CD4-positive, alpha-beta T cell treated with Interferon gamma for 1 hour (primary cell): ENCODE measurements around the gene AUTS2.

Experiments used
- DNase-seq: peaks from one replicate; pipeline ENCODE4 v3.0.0-alpha.2; 2020

AUTS2 gene

DNA sequence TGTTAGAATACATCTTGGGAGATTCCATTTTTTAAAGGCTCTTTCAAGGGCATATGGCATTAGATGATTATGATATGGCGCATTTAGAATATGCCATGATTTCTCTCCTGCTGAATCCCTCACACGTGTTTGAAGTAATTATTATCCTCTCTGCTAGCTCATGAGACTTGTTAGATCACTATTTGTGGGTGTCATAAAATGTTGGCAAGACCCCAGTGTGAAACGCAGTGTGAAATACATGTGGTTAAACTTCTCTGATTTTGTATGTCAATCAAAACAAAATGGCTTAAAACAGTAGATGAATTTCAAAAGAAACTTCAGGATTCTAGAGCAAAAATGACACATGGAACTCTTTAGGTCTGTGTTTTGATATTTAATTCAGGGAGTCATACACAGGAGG is 560.8 kb downstream of the AUTS2 start:
- DNase-seq: no peak

DNA sequence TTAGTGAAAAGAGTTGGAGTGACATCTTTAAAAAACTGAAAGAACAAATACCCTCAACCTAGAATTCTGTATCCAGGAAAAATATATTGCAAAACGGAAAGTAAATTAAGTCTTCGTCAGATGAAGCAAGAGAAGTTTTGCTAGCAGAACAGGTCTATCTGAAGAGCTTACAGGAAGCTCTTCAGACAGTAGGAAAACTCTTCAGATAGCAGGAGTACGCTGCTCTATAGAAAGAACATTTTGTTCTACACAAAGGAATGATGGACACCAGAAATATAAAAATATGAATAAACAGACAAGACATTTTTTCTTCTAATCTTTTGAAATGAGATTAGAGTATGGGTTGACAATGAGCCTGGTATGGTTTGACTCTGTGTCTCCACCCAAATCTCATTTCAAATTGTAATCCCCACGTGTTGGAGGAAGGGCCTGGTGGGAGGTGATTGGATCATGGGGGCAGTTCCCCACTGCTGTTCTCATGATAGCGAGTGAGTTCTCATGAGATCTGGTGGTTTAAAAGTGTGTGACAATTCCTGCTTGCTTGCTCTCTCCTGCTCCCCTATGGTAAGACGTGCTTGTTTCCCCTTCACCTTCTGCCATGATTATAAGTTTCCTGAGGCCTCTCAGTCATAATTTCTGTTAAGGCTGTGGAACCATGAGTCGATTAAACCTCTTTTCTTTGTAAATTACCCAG is 567.3 kb downstream of the AUTS2 start:
- no peak for DNase-seq

DNA sequence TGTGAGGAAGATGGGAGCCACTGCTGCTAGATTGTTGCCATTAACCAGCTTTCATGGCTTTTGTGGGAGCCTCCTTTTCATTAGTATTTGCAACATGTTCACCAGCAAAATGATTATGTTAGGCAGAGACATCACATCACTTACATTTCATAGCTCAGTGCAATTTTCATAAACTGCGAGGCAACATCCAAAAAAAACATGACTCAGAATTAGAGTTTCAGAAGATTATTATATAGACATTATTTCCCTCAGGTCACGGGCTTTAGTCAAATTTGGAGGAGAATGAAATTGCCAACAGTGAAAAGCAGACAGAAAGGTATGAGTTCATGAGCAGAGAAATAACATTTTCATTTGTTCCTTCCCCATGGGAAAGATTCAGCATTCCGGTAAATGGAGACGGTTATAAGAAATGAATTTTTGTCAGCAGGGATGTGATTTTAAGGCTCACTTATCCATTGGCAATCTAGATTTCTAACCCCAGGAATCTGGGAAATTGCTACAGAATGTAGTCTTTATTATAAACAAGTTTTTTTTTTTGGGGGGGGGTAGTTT is 573.2 kb downstream of the AUTS2 start:
- DNase-seq: no peak

DNA sequence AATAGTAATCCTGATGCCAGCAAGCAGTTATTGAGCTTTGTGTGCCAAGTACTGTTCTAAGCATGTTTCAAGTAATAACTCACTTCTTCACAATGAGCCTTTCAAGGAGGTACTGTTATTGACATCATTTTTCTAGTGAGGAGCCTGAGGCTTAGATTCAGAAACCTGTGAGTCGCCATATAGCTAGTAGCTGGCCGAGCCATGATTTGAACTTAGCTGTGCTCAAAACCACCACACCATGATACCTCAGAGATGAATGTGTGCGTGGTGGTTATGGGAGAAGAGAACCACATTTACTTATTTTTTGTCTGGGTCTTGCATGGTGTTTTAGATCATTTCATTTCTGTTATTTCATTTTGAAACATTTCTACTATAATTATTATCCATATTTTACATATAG is 578.9 kb downstream of the AUTS2 start:
- DNase-seq: no peak

DNA sequence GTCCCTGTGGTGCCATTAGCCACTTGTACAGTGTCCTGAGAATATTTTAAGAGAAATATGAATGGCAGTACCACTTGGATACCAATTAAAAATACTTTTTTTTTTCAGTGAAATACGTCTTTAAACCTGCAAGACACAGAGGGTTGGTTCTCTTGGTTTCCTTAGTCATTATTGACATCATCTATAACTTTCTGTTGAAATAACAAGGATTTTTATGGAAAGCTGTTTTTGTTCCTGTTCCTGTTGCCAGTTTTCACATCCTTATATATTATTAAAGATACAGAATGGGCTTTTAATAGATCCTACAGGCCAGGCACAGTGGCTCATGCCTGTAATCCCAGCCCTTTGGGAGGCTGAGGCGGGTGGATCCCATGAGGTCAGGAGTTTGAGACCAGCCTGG is 579.9 kb downstream of the AUTS2 start:
- DNase-seq: no peak

DNA sequence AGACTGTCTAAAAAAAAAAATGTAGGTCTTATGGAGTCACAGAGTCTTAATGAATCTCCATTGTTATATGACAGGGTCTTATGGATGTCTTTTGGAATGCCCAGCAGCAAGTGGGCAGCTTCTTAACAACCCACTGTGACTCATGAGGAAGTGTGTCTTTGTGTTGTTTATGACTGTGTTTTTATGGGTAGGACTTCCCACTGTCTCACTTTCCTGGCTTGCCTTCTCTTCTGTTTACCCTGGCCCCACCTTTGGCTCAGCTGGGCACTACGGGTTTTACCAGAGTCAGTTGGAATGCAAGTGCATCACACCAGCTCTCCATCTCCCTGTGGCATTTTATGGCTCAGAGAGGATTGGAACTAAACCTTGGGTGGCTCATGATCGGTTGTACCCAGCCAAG is 580.5 kb downstream of the AUTS2 start:
- no peak for DNase-seq

DNA sequence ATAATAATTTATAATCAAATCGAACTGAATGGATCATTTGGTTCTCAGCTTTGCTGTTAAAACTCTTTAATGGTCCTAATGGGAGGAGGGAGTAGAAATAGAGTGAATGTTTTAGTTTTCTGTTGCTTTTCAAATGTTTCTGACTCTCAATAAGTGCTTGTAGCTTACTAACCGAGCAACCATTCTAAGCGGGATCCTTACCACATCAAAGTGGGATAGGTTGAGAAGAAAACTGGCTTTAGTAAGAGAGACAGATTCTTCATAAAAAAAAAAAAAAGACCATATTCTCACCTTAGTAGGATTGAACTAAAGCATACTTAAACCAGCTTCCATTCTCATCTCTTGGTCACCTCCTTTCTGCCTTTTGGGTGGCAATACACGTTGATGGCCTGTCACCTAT is 584.2 kb downstream of the AUTS2 start:
- DNase-seq: no peak

DNA sequence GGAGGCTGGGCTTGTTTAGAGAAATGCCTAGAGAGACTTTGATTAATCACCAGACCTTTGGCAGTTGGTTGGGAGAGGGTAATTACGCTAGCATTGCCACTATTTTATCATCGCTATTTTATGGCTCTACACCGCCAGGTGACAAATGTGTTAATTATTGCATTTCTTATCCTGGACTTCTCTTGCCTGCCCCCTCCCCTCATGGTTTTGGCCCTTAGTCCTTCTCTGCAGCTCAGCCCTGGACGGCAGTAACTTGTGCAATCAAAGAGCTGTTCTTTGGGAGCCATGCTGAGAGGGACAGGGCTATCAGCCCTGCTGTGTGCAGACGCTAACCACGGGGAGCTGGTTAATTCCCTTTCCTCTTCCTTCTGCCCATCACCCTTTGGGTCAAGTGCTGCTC is 585.0 kb downstream of the AUTS2 start:
- DNase-seq: no peak

DNA sequence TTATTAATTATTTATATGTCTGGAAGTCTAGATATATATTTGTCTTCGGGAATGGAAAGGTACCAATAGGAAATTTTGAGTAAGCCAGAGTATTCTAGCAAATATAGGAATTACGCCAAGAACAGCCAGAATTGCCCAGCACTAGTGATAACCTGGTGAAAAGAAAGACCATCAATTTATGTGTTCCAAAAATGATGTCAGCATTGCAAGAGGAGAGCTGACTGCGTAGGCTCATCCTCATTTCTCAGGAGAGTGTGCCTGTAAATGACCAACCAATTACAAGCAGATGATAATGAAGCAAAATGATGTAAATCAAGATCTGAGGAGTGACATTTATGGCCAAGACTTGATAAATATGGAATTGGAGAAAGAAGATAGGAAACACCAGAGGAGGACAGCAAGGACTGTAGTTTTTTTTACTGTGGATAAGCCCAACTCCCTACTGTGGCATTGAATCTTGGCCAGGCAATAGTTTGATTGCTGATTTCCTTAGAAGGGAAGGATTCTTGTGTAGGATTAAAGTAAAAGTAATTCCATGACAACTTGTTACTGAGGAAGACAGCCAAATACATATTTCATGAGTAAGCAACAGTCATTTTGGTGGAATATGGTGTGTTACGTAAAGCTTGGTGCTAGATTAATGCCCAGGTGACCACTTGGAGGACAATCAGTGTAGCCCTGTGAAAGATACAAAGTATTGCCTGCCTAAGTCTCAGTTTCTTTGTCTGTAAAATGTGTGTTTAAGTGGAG is 590.8 kb downstream of the AUTS2 start:
- DNase-seq: no peak

DNA sequence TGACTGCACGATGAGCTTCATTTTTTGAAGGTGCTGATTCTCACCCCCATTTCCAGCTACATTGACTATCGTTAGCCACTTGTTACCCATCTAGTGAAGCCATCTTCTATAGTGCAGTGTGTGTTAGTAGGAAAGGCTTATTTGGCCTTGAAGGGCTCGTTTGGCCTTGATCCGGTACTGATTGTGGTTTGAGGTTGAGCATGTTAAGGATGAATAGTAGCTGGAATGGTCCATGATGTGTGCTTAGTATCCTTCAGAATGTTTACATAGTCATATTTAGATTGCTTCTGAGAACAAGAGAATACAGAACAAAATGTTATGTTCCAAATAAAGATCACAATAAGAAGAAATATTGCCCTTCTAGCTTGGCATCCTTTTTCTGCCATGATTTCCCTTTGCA is 591.5 kb downstream of the AUTS2 start:
- DNase-seq: no peak

DNA sequence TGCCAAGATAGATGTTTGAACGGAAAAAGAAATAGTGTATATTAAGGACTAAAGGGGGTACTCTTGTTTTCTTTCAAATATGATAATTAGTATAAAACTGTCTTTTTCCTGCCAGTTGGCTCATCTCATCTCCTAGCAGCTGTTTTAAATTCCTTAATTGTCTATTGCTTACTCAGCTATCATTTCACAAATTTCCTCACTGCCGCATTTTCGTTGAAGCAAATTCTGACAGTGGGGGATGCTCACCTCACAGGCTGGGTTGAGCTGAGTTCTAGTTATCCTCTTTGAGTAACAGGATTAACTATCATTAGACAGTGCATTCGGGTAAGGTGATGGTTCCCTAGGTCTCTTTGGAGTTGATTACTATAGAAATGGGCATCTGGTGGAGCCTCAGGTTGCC is 592.0 kb downstream of the AUTS2 start:
- DNase-seq: no peak

DNA sequence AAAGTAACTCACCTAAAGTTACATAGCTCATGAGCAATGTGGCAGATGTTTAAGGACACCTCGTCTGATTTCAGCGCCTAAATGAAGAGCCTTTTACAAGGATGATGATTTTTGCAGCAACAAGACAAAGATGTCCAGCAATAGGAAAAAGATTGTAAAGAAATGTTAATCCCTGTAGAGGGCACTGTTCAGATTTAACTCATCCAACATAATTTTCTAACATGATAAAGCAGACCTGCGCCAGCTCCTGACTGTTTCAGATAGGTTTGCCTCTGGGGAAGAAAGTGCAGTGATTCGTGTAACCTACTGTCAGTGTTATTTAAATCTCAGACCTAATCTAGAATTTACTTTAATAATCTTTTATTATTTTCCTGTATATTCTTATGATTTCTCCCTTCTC is 595.2 kb downstream of the AUTS2 start:
- no peak for DNase-seq

DNA sequence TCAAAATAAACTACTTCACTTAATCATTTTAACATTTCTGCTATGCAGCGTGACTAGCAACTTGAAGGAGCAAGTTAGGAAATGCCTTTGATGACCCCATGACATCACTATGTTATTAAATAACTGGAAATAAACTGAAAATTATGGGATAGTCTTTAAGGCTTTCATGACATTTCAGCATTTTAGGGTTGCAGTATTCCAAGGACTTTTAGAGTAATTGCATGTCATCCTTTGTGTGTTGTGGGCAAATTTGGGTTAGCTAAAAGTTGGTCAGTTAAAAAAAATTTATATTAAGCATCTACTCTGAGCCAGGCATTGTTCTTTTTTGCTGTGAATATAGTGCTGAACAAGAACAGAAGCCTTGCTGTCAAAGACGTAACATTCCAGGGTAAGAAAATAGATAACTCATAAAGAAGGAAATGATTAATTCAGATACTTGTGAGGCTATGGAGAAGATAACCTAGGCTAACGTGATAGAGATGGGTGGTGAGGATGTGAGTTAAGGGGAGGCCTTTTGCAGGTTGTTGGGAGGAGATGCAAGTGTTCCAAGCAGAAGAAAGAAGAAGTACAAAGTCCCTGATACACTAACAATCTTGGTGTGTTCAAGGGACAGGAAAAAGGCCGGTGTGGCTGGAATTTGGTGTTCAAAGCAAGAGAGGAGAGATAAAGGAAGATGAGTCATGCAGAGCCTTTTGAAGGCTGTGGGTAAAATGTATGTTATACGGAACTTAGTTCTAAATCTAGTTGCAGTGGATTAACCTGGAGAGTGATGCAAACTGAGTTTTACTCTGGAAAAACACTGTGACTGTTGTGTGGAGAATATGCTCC is 610.2 kb downstream of the AUTS2 start:
- DNase-seq: no peak

DNA sequence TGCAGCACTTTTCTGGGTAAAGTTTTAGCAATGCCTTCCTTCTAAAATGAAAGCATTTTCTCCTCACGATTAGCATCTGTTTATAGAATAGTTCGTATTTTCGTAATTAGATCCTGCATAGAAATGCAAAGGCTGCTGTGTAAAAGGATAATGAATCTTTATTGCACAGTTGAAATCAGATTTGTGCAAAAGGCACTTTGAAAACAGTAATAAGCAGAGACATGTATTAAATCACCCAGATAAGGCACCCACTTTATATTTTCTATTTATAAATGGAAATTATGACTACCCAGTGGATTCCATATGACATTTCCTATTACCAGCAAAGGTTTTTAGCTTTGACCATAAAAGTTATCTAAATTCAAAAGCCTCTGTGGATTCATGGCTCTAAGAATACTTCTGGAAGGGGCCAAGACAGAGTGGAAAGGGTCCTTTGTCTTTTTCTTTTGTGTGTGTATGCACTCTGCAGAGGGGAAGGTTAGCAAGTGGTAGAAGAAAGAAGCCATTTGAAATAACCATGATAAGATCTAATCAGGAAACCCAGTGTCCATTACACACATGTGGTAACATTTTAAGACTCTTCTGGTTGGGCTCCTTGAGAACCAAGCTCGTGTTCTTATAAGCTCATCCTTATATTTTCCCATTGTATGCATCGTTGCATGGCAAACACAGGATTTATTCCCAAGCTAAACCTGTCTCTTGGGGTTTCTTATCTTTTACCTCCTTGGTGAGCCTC is 612.1 kb downstream of the AUTS2 start:
- DNase-seq: no peak

DNA sequence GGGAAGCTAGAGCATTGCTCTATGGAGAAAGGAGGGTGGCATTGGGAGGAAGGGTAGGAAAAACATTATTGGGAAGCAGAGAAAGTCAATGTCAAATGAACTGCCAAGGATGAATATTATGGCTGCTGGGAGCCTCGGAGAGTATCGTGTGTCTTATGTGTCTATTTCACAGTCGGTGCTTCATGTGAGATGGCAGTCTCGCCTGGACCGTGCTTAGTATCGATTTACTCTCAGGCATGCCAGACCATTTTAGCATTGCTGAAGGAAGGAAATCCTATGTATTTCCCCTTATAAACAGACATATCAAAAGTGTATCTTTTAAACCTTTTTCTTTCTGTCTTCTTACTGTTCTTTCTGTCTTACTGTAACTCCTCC is 612.6 kb downstream of the AUTS2 start:
- DNase-seq: no peak

DNA sequence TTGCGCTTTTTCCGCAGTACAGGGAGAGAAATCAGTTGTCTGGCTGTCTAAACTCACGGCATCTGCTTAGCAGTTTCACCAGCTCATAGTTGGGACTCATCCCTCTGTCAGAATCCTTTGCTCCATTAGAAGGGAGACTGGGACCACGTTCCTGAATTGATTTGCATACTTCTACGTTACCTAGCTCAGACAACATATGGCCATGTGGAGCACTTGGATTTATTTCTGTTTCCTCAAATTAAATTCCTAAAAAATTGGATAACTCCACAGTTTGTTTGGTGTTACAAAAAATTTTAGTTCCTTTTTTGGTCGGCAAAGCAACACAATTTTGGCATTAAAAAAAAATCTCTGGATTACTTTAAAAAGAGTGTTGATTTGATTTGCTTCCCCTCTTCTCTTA is 614.0 kb downstream of the AUTS2 start:
- no peak for DNase-seq

DNA sequence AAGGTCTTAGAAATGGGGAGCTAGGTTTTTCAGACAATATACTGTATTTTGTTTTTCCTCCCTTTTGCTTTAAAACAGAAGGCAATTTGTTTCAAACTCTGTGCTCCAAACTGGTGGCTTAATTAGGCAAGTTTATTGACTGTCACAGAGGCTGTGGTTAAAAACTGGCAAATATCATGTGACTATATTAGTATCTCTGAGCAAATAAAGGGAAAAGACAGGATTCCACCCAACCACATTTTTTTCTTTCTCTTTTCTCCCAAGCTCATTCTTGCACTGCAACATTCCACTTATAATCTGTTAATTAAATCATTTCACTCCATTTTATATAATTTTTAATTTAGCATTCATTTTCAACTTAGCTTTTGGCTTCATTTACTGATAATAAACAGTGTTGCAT is 615.8 kb downstream of the AUTS2 start:
- no peak for DNase-seq

DNA sequence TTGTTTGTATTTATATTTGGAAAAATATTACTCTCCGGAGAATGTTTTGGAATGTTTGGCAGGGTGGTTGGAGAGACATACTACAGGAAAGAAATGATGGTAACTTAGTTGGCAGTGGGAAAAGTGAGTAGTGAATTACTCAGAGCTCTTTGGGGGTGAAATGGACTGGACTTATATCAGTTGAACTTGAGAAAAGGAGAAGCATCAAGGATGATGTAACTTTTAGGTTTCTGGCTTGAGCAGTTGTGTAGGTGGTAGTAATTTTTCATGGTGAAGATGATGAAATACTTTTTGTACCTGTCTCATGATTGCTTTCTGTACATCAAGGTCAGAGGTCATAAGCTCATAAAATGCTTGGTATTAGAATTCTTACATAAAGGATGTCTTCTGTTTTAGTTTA is 617.2 kb downstream of the AUTS2 start:
- no peak for DNase-seq

DNA sequence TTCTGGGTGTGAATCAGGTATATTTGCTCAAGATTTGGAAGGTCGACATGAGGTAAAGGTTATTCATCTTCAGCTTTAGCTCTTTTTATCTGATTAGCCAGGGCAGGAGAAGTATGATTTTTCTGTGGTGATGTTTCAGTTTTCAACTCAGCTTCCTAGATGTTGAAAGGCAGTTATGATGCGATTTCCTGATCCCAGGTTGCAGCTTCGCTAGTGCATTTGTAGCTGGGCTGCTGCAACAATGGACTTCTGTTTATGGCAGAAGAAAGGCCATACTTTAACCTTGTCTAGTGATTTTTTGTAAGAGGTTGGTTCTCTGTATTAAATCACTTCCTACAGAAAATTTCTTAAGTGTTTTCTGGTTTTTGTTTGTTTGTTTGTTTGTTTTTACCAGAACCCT is 619.3 kb downstream of the AUTS2 start:
- DNase-seq: no peak

DNA sequence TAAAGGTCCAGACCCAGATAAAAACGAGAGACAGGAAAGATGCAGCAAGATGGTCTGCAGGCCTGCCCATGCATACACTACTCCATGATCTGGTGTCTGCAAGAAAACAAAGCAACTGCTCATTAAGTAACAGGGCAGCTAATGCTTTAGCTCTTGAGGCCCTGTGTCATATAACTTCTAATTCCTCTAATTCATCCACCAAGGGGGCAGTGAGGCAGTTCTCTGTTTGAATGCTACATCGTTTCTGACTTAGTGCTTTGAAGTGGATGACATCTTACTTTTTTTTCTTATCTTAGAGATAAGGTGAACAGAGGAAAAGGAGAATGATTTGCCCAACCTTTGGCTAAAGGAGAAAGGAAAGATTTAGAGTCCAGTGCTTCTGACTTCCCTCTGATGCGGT is 619.7 kb downstream of the AUTS2 start:
- DNase-seq: no peak

DNA sequence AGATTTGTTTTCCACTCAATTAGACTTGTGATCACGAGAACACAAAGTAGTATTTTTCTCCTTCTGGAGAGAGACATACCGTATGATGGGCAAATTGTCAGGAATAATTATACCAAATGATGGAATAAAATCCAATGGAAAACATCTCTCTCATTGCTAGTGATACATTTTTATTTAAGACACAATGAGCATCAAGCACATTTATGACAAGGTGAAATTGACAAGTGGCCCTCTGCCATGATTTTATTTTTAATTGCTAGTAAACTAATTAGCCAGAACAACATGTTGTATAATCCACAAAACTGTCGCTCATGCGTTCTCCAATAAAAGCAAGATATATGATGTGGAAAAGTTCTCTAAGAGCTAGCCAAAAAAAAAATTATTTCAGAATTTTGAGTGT is 620.8 kb downstream of the AUTS2 start:
- no peak for DNase-seq

DNA sequence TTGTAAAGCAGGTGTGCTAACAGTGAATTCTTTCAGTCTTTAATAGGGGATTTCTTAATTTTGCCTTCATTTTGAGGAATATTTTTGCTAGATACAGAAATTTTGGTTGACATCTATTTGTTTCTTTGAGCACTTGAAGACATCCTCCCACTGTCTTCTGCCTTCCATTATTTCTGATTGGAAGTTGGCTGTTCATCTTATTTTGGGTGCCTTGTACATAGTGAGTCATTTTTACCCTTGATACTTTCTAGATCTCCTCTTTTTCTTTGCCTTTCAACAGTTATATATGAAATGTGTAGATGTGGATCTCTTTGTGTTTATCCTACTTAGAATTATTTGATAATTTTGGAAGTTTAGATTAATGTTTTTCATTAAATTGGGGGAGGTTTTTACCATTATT is 631.0 kb downstream of the AUTS2 start:
- no peak for DNase-seq

DNA sequence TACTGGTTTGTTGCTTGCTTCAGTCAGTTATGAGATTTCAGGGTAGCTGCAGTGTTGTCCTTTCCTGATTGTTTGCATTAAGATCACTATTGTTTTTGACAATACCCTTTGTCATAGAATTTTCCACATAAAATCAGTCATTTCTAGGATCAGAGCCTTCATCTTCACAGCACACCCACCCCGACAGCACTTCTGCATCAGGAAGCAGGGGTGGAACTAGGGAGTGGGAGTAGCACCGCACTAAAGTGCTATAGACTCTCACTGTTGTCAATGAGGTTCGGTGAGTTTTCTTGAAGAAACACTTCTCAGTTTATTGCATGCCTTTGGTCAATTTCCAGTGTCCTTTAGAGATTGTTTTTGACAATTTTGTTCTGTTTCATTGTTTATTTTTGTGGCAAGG is 632.5 kb downstream of the AUTS2 start:
- DNase-seq: no peak
